ENCODE data around the gene TTR.

TTR gene

GRCh38 chr18:31617031-31617717 lies 25.5 kb downstream of the TTR start:
- TF ChIP-seq CTCF (IDR thresholded peaks at IDR 0.05; ENCODE audit: low read depth, low read length, missing control alignments), result no peak
- Histone ChIP-seq H3K4me3 (ENCODE audit: low read depth, low read length) (no peak overlapping the region), H3K36me3 (replicated peaks) (no peaks in the 10 kb centered on the region), H3K27ac (no peak overlapping the region), H3K27me3 (replicated peaks) (no peaks in the 10 kb centered on the region)
- in situ Hi-C loops (cut with HindIII; ENCODE audit: low pct_ligation_motif_present, low sequenced_read_pairs), result no loop called here
- no peak for DNase-seq

- in situ Hi-C loops (cut with HindIII; ENCODE audit: low pct_ligation_motif_present, low sequenced_read_pairs), result no loop called here
- no peaks in the 10 kb centered on the region for H3K36me3 ChIP-seq (replicated peaks)
- TF ChIP-seq CTCF (IDR thresholded peaks at IDR 0.05; ENCODE audit: low read depth, low read length, missing control alignments), result no peak
- no peaks in the 10 kb centered on the region for H3K27me3 ChIP-seq (replicated peaks)
- H3K27ac ChIP-seq, result no peak overlapping the region
- H3K4me3 ChIP-seq (ENCODE audit: low read depth, low read length), result no peak overlapping the region
- no peak for DNase-seq
Measured at GRCh38 chr18:31618801-31619200, 27.1 kb downstream of the TTR start.

- H3K4me3 ChIP-seq (ENCODE audit: low read depth, low read length), result no peak overlapping the region
- no peak overlapping the region for H3K27ac ChIP-seq
- in situ Hi-C loops (cut with HindIII; ENCODE audit: low pct_ligation_motif_present, low sequenced_read_pairs), result no loop called here
- H3K27me3 ChIP-seq (replicated peaks), result no peaks in the 10 kb centered on the region
- TF ChIP-seq CTCF (IDR thresholded peaks at IDR 0.05; ENCODE audit: low read depth, low read length, missing control alignments), result no peak
- no peaks in the 10 kb centered on the region for H3K36me3 ChIP-seq (replicated peaks)
- no peak for DNase-seq
Measured at GRCh38 chr18:31619291-31619690, 27.6 kb downstream of the TTR start.

GRCh38 chr18:31624892-31625640 lies 33.4 kb downstream of the TTR start:
- DNase-seq, result no peak
- Histone ChIP-seq H3K36me3 (replicated peaks) (no peaks in the 10 kb centered on the region), H3K27ac (no peak overlapping the region), H3K4me3 (ENCODE audit: low read depth, low read length) (no peak overlapping the region), H3K27me3 (replicated peaks) (no peaks in the 10 kb centered on the region)
- no peak for TF ChIP-seq CTCF (IDR thresholded peaks at IDR 0.05; ENCODE audit: low read depth, low read length, missing control alignments)
- in situ Hi-C loops (cut with HindIII; ENCODE audit: low pct_ligation_motif_present, low sequenced_read_pairs), result no loop called here

- no peak overlapping the region for H3K27ac ChIP-seq
- no peak overlapping the region for H3K4me3 ChIP-seq (ENCODE audit: low read depth, low read length)
- no peak for DNase-seq
- in situ Hi-C loops (cut with HindIII; ENCODE audit: low pct_ligation_motif_present, low sequenced_read_pairs), result no loop called here
- H3K27me3 ChIP-seq (replicated peaks), result no peaks in the 10 kb centered on the region
- H3K36me3 ChIP-seq (replicated peaks), result no peaks in the 10 kb centered on the region
- TF ChIP-seq CTCF (IDR thresholded peaks at IDR 0.05; ENCODE audit: low read depth, low read length, missing control alignments), result peak; percentile 6
Measured at GRCh38 chr18:31626409-31626808, 34.7 kb downstream of the TTR start.
